Peyer's patch (tissue), 4 donors: ENCODE data around the gene ALPI.

Experiments used
- POLR2A ChIP-seq, 2 donors: fragments of 450-650 bp; IDR thresholded peaks; one replicate each; pipeline ENCODE4 v1.5.1; 2017; ENCODE audit warnings: antibody characterized with exemption in 2 of 2, mild to moderate bottlenecking in 2 of 2, moderate library complexity in 2 of 2
- TF ChIP-seq, protein P1 (sequence below), 6 experiments: fragments of 450-650 bp in 4 of 6; fragments of 200-600 bp in 2 of 6; sonication (generic) in 1 of 6; IDR thresholded peaks; one replicate each; pipeline ENCODE4 v1.5.1; 2017 to 2019; ENCODE audit warnings: antibody characterized with exemption in 6 of 6, mild to moderate bottlenecking in 3 of 6, moderate library complexity in 1 of 6

DNA sequence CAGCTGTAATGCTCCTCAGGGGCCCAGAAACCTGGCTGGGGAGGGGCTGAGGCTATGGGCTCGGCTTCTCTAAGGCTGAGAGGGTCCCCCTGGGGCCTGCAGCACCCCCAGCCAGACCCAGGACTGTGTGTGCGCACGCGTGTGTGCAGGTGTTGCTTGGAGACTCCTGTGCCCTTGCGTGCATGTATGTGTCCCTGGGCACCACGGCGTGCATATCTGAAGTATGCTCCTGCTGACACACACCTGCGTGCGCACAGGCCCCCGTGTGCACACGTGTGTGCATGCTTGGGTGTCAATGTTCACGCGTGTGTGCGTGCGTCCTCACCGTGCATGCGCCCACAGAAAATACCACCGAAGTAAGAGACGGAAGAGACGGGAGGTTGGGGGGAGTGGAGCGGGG, 46.6 kb downstream of the ALPI start:
- TF ChIP-seq POLR2A (IDR thresholded peaks at IDR 0.05): no peak
- TF ChIP-seq, protein P1, sequence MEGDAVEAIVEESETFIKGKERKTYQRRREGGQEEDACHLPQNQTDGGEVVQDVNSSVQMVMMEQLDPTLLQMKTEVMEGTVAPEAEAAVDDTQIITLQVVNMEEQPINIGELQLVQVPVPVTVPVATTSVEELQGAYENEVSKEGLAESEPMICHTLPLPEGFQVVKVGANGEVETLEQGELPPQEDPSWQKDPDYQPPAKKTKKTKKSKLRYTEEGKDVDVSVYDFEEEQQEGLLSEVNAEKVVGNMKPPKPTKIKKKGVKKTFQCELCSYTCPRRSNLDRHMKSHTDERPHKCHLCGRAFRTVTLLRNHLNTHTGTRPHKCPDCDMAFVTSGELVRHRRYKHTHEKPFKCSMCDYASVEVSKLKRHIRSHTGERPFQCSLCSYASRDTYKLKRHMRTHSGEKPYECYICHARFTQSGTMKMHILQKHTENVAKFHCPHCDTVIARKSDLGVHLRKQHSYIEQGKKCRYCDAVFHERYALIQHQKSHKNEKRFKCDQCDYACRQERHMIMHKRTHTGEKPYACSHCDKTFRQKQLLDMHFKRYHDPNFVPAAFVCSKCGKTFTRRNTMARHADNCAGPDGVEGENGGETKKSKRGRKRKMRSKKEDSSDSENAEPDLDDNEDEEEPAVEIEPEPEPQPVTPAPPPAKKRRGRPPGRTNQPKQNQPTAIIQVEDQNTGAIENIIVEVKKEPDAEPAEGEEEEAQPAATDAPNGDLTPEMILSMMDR (IDR thresholded peaks at IDR 0.05): no peak
